VCaP (cell line): ENCODE measurements around the gene CFAP91.

Experiments used
- H3K27ac ChIP-seq: fragments of 450-650 bp; 2 replicates; pipeline ENCODE4 v1.5.1; 2017
- CTCF ChIP-seq: fragments of 450-650 bp; conservative IDR thresholded peaks from 2 replicates; pipeline ENCODE4 v1.5.1; 2017; ENCODE audit warnings: mild to moderate bottlenecking, moderate library complexity

The CFAP91 gene

GRCh38 chr3:119683421-119683820 is 19.4 kb upstream of the CFAP91 start:
- TF ChIP-seq CTCF: no peak
- no peak overlapping the region for H3K27ac ChIP-seq

- TF ChIP-seq CTCF: peak; percentile 66
- no peak overlapping the region for H3K27ac ChIP-seq
Measured at GRCh38 chr3:119690043-119690656, 12.7 kb upstream of the CFAP91 start.

GRCh38 chr3:119695480-119695879 is 7.3 kb upstream of the CFAP91 start:
- TF ChIP-seq CTCF: no peak

GRCh38 chr3:119697394-119697793 is 5.4 kb upstream of the CFAP91 start:
- H3K27ac ChIP-seq: no peak overlapping the region
- no peak for TF ChIP-seq CTCF

More at GRCh38 chr3:119695480-119695879, 7.3 kb upstream of the CFAP91 start:
- no peak overlapping the region for H3K27ac ChIP-seq

- H3K27ac ChIP-seq: no peak overlapping the region
- no peak for TF ChIP-seq CTCF
Measured at GRCh38 chr3:119700269-119700919, 2.4 kb upstream of the CFAP91 start.

- no peak overlapping the region for H3K27ac ChIP-seq
- no peak for TF ChIP-seq CTCF
Measured at GRCh38 chr3:119700920-119701734, 1.7 kb upstream of the CFAP91 start.

- H3K27ac ChIP-seq: no peak overlapping the region
- TF ChIP-seq CTCF: no peak
Measured at GRCh38 chr3:119703820-119704531, 1.2 kb downstream of the CFAP91 start.
